Sigmoid colon (tissue), 7 donors: ENCODE measurements around the gene S100A13. TPM values are rescaled to one million over a fixed set of nuclear protein-coding genes. Genes with fewer than 3 reads are reported as not detected.

Experiments
- DNase-seq: peaks from one replicate; pipeline ENCODE4 v3.0.0-alpha.2; 2019
- H3K27ac ChIP-seq, 4 donors: fragments of 200-600 bp; sonication (generic); one replicate each; pipeline ENCODE4 v1.5.1; 2016 to 2019; ENCODE audit warnings: mild to moderate bottlenecking in 1 of 4
- H3K27me3 ChIP-seq, 3 donors: fragments of 200-600 bp; sonication (generic); one replicate each; pipeline ENCODE4 v1.5.1; 2019; ENCODE audit warnings: mild to moderate bottlenecking in 1 of 3
- H3K36me3 ChIP-seq, 4 donors: fragments of 200-600 bp; sonication (generic); one replicate each; pipeline ENCODE4 v1.5.1; 2016 to 2019
- H3K4me1 ChIP-seq, 4 donors: fragments of 200-600 bp; sonication (generic); one replicate each; pipeline ENCODE4 v1.5.1; 2017 to 2019
- H3K4me3 ChIP-seq, 4 donors: fragments of 200-600 bp; sonication (generic); one replicate each; pipeline ENCODE4 v1.5.1; 2017 to 2019; ENCODE audit warnings: mild to moderate bottlenecking in 2 of 4, moderate library complexity in 1 of 4
- H3K9me3 ChIP-seq, 4 donors: fragments of 200-600 bp in 3 of 4; sonication (generic) in 3 of 4; one replicate each; pipeline versions ENCODE4 v1.5.1 to v1.6.1; 2013 to 2019
- EP300 ChIP-seq, 4 donors: sonication (generic); formaldehyde crosslinking; IDR thresholded peaks; one replicate each; pipeline ENCODE4 v1.6.1; 2017; ENCODE audit warnings: antibody characterized with exemption in 4 of 4
- POLR2A ChIP-seq, 2 donors: fragments of 450-650 bp; IDR thresholded peaks; one replicate each; pipeline ENCODE4 v1.6.1; 2016; ENCODE audit warnings: antibody characterized with exemption in 2 of 2, mild to moderate bottlenecking in 2 of 2, moderate library complexity in 2 of 2
- POLR2AphosphoS5 ChIP-seq, 4 donors: sonication (generic); formaldehyde crosslinking; IDR thresholded peaks; one replicate each; pipeline ENCODE4 v1.6.1; 2017; ENCODE audit warnings: antibody characterized with exemption in 4 of 4
- WGBS, 2 donors: extraction: QIAGEN DNeasy Blood & Tissue Kit; methylation state at CpG; one replicate each; pipeline ENCODE4 v1.1.7; 2013; 5-methylcytosine and 5-hydroxymethylcytosine counted together
- intact Hi-C: fragments of 100-400 bp; cut with DNase I; formaldehyde crosslinking; loops from one replicate; pipeline ENCODE4 v1.15.1; 2023
- polyA plus RNA-seq, 3 donors: library from polyadenylated mRNA; stranded (reverse); fragments of 200-250 nt; gene quantifications; one replicate each; pipeline ENCODE4 v1.2.3, GENCODE V29; 2013
- total RNA-seq, 4 donors: library from RNA; depleted of rRNA; stranded (reverse); fragments of >200 nt; gene quantifications; one replicate each; pipeline ENCODE4 v1.1.0, GENCODE V29; 2016
- TF ChIP-seq, protein P1 (sequence below), 4 experiments: fragments of 450-650 bp in 3 of 4; fragments of 200-600 bp in 1 of 4; IDR thresholded peaks; one replicate each; pipeline ENCODE4 v1.5.1; 2016 to 2019; ENCODE audit warnings: antibody characterized with exemption in 4 of 4, mild to moderate bottlenecking in 3 of 4, moderate library complexity in 2 of 4
- donor health status: healthy with polysubstance abuse.
- donor health status: Bipolar disorder and iron deficiency.
- donor health status: healthy.

The S100A13 gene
- total and polyA plus RNA-seq, 7 donors, result 86.3 to 305 (median 276) TPM

DNA sequence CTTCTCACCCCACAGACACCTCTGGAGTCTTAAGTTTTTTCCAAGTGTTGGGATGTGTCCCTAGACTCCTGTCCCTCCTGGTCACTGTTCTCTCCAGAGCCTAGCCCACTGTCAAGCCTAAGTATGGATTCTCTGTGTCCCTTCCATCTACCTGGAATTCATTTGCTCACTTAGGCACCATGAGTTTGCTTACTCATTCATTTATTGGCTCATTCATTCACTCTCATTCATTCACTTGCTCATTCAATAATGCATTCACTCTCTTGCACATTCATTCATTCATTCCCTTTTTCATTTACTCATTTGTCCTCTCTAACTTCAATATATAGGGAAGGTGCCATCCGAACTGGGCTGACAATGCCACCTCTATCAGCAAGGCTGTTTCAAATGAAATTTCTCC is 15.9 kb downstream of the S100A13 start:
- intact Hi-C loops, result loop anchor here (5.0 kb wide), 1 partner anchor 79 kb away; no protein-coding TSS in a partner anchor
- Histone ChIP-seq H3K36me3 (peaks cover 0 to 17% (median 12%) of the 10 kb centered on the region in 4 donors), H3K4me1 (peaks cover 0 to 52% (median 46%) of the 10 kb centered on the region in 4 donors), H3K4me3 (peak overlapping the region; percentile 66 to 72 (median 68)), H3K27me3 (no peaks in the 10 kb centered on the region), H3K27ac (peak overlapping the region in 3 of 4 donors; percentile 82 to 90 (median 85)), H3K9me3 (no peaks in the 10 kb centered on the region)
- WGBS, 2 donors, result 32 to 71% methylated on average over 1 of the region's 1 CpG
- no peak for TF ChIP-seq POLR2AphosphoS5 (IDR thresholded peaks at IDR 0.05)
- no peak for TF ChIP-seq EP300 (IDR thresholded peaks at IDR 0.05)
- no peak for TF ChIP-seq POLR2A (IDR thresholded peaks at IDR 0.05)
- TF ChIP-seq, protein P1, sequence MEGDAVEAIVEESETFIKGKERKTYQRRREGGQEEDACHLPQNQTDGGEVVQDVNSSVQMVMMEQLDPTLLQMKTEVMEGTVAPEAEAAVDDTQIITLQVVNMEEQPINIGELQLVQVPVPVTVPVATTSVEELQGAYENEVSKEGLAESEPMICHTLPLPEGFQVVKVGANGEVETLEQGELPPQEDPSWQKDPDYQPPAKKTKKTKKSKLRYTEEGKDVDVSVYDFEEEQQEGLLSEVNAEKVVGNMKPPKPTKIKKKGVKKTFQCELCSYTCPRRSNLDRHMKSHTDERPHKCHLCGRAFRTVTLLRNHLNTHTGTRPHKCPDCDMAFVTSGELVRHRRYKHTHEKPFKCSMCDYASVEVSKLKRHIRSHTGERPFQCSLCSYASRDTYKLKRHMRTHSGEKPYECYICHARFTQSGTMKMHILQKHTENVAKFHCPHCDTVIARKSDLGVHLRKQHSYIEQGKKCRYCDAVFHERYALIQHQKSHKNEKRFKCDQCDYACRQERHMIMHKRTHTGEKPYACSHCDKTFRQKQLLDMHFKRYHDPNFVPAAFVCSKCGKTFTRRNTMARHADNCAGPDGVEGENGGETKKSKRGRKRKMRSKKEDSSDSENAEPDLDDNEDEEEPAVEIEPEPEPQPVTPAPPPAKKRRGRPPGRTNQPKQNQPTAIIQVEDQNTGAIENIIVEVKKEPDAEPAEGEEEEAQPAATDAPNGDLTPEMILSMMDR (IDR thresholded peaks at IDR 0.05), result no peak
- DNase-seq, result no peak

DNA sequence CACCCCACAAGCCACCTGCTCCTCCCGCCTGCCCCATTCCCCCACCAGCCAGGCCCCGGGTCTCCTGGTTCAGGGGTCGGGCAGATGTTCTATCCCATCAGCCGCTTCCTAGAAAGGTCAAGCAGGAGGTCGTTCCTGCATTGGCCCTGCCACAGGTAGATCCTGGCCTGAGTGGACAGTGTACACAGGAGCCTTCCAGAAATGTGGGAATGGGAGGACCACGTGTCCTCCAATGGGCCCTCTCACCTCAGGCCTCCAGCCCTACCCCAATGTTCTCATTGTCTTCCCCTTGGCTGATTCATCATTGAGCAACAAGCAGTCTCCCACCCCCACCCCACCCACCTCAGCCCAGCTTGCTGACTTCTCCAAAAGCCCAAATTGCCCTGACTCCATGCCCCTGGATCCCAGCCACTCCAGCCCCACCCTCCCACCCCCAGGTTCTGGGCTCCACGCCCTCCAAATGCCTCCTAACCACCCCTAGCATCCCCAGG is 16.4 kb downstream of the S100A13 start:
- peak overlapping the region; percentile 78 to 90 (median 84) for H3K27ac ChIP-seq
- intact Hi-C loops, result loop anchor here (5.0 kb wide), 1 partner anchor 79 kb away; no protein-coding TSS in a partner anchor
- no peaks in the 10 kb centered on the region for H3K9me3 ChIP-seq
- 60 to 86% methylated on average over 7 of the region's 7 CpGs for WGBS, 2 donors
- TF ChIP-seq EP300 (IDR thresholded peaks at IDR 0.05) (no peak), POLR2AphosphoS5 (IDR thresholded peaks at IDR 0.05) (no peak)
- no peak for DNase-seq
- H3K4me3 ChIP-seq, result peak overlapping the region in 1 of 4 donors; percentile 68
- peaks cover 0 to 49% (median 42%) of the 10 kb centered on the region in 4 donors for H3K4me1 ChIP-seq
- H3K27me3 ChIP-seq, result no peaks in the 10 kb centered on the region
- peaks cover 0 to 22% (median 13%) of the 10 kb centered on the region in 4 donors for H3K36me3 ChIP-seq

DNA sequence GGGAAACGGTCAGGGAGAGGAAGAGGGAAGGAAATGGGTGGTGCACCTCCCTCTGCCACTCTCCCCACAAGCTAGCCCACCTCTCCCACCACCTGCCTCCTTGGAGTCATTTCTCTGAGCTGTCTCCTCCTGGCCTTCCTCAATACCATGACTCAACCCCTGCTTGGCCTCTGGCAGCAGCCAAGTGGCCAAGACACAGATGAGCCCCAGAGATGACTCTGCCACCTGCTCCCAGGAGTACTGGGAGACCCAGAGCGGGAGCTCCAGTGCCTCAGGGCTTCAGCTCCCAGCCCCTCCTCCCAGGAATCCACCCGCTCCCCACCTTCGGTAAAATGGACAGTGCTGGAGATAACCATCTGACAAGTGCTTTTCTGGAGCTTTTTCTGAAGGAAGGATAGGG is 17.0 kb downstream of the S100A13 start:
- 49 to 60% methylated on average over 4 of the region's 4 CpGs for WGBS, 2 donors
- Histone ChIP-seq H3K4me1 (peaks cover 0 to 49% (median 42%) of the 10 kb centered on the region in 4 donors), H3K36me3 (peaks cover 0 to 27% (median 13%) of the 10 kb centered on the region in 4 donors), H3K9me3 (no peaks in the 10 kb centered on the region), H3K27ac (peak overlapping the region; percentile 78 to 90 (median 84)), H3K27me3 (no peaks in the 10 kb centered on the region), H3K4me3 (no peak overlapping the region)
- no peak for DNase-seq
- intact Hi-C loops, result loop anchor here (5.0 kb wide), 1 partner anchor 78 kb away; no protein-coding TSS in a partner anchor
- TF ChIP-seq POLR2A (IDR thresholded peaks at IDR 0.05), result no peak
- TF ChIP-seq POLR2AphosphoS5 (IDR thresholded peaks at IDR 0.05), result no peak
- TF ChIP-seq EP300 (IDR thresholded peaks at IDR 0.05), result no peak
- TF ChIP-seq, protein P1 (IDR thresholded peaks at IDR 0.05), result no peak

DNA sequence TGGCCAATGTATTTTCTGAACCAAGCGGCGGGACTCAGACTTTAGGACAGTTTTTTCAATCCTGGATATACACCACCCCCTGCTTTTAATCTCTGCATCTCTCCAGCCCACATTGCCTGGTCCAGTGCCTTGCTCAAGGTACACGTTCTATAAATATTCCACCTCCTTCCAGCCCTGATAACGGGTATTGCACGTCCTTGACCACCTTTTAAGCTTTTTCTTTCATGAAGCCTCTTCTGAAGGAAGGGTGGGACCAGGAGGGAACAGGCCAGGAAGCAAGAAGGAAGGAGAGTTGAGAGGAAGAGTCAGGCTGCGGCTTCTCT is 17.8 kb downstream of the S100A13 start:
- TF ChIP-seq POLR2A (IDR thresholded peaks at IDR 0.05) (no peak), POLR2AphosphoS5 (IDR thresholded peaks at IDR 0.05) (no peak), EP300 (IDR thresholded peaks at IDR 0.05) (no peak)
- TF ChIP-seq, protein P1 (IDR thresholded peaks at IDR 0.05), result no peak
- DNase-seq, result no peak
- no peaks in the 10 kb centered on the region for H3K27me3 ChIP-seq
- no peaks in the 10 kb centered on the region for H3K9me3 ChIP-seq
- H3K36me3 ChIP-seq, result peaks cover 0 to 27% (median 13%) of the 10 kb centered on the region in 4 donors
- peaks cover 0 to 49% (median 42%) of the 10 kb centered on the region in 4 donors for H3K4me1 ChIP-seq
- intact Hi-C loops, result no loop called here
- peak overlapping the region; percentile 78 to 90 (median 84) for H3K27ac ChIP-seq
- peak overlapping the region in 1 of 4 donors; percentile 26 for H3K4me3 ChIP-seq
- whole genome bisulfite sequencing, 2 donors, result 68 to 71% methylated on average over 6 of the region's 6 CpGs

DNA sequence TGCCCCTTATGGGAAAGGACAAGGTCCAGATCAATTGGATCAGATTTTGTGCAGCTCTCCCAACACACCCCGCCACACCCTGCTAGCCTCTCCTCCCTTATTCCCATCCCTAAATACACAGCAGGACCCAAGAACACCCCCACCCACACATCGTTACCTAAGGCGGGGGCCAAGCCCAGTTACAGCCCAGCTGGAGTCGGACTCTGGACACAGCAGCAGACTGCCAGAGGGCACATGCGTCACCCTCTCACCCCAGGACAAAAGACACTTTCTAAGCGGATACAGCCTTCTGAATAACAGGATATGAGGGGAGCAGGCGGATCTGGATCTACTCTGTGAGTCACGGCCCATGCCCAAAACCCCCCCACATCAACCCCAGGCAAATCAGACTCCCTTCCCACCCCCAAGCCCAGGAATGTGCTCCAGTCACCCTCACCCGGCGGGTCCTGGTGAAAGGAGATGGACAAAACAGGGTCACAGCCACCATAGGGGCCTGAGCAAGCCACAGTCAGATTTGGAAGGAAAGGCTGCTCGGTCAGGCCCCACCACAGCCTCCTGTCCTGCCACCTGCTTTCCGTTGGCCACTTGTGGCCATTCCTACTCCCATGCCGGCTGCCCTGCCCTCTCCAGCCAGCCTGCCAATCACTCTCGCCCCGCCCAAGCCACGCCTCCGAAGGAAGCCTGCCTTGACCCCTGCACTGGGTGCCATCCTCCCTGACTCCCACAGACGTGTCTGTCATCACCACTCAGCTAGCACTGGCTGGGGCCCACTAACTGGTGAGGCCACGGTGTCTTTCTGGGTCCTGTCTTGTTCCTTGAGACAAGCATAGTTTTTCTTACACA is 18.3 kb downstream of the S100A13 start:
- intact Hi-C loops, result no loop called here
- peak overlapping the region; percentile 1 to 39 (median 25) for H3K4me3 ChIP-seq
- peaks cover 0 to 49% (median 42%) of the 10 kb centered on the region in 4 donors for H3K4me1 ChIP-seq
- TF ChIP-seq EP300 (IDR thresholded peaks at IDR 0.05) (no peak), POLR2AphosphoS5 (IDR thresholded peaks at IDR 0.05) (peak; percentile 74 to 84 (median 80)), POLR2A (IDR thresholded peaks at IDR 0.05) (peak; percentile 8 to 17)
- WGBS, 2 donors, result 15 to 56% methylated on average over 19 of the region's 19 CpGs
- H3K27ac ChIP-seq, result peak overlapping the region; percentile 78 to 90 (median 84)
- no peaks in the 10 kb centered on the region for H3K9me3 ChIP-seq
- DNase-seq, result peak; percentile 84
- H3K27me3 ChIP-seq, result no peaks in the 10 kb centered on the region
- peaks cover 0 to 27% (median 13%) of the 10 kb centered on the region in 4 donors for H3K36me3 ChIP-seq
